HCT116 (cell line): ENCODE measurements around the gene CHST10.

Experiments
- CEBPB ChIP-seq: IDR thresholded peaks from 2 replicates; pipeline ENCODE4 v1.6.1; 2012; ENCODE audit warnings: low read depth
- CTCF ChIP-seq, 3 experiments: fragments of 200-600 bp in 1 of 3; sonication (generic) in 1 of 3; IDR thresholded peaks in 2 of 3; conservative IDR thresholded peaks in 1 of 3; 2 replicates each; pipeline ENCODE4 v1.5.1; 2012 to 2017; ENCODE audit warnings: low read depth in 2 of 3, low read length in 2 of 3, antibody characterized with exemption in 1 of 3, borderline replicate concordance in 1 of 3, control low read depth in 1 of 3, mild to moderate bottlenecking in 1 of 3, mixed read lengths in 1 of 3, mixed run types in 1 of 3, moderate library complexity in 1 of 3; ENCODE audit not compliant: insufficient read depth in 1 of 3
- EGR1 ChIP-seq: IDR thresholded peaks from 2 replicates; pipeline ENCODE4 v1.6.1; 2012; ENCODE audit warnings: low read depth
- EZH2 ChIP-seq: fragments of 200-600 bp; sonication (generic); IDR thresholded peaks from 2 replicates; pipeline ENCODE4 v1.6.1; 2017; ENCODE audit warnings: antibody characterized with exemption, mixed run types
- MAX ChIP-seq: IDR thresholded peaks from 2 replicates; pipeline ENCODE4 v1.6.1; 2012
- POLR2A ChIP-seq: IDR thresholded peaks from 2 replicates; pipeline ENCODE4 v1.7.0; 2011; ENCODE audit warnings: borderline replicate concordance; ENCODE audit not compliant: insufficient read depth, insufficient read length; ENCODE audit errors: extremely low read depth
- POLR2AphosphoS5 ChIP-seq: IDR thresholded peaks from 2 replicates; pipeline ENCODE4 v1.6.1; 2011; ENCODE audit warnings: mild to moderate bottlenecking, low read depth, low read length, moderate library complexity
- RAD21 ChIP-seq: IDR thresholded peaks from 2 replicates; pipeline ENCODE4 v1.6.1; 2012; ENCODE audit warnings: low read depth, mild to moderate bottlenecking
- REST ChIP-seq: IDR thresholded peaks from 2 replicates; pipeline ENCODE4 v1.6.1; 2012; ENCODE audit warnings: low read depth
- SIN3A ChIP-seq: IDR thresholded peaks from 2 replicates; pipeline ENCODE4 v1.6.1; 2012; ENCODE audit warnings: low read depth
- TCF7L2 ChIP-seq: IDR thresholded peaks from 2 replicates; pipeline ENCODE4 v1.7.0; 2011; ENCODE audit warnings: borderline replicate concordance, inconsistent platforms; ENCODE audit not compliant: insufficient read depth, insufficient read length; ENCODE audit errors: extremely low read depth
- YY1 ChIP-seq: IDR thresholded peaks from 2 replicates; pipeline ENCODE4 v1.6.1; 2011; ENCODE audit warnings: low read length, low read depth, moderate library complexity, mild to moderate bottlenecking; ENCODE audit not compliant: insufficient replicate concordance; ENCODE audit errors: extremely low read depth
- ZBTB33 ChIP-seq: IDR thresholded peaks from 2 replicates; pipeline ENCODE4 v1.6.1; 2011; ENCODE audit warnings: mild to moderate bottlenecking, low read length, moderate library complexity; ENCODE audit not compliant: insufficient replicate concordance; ENCODE audit errors: extremely low read depth

- TF ChIP-seq CTCF (IDR thresholded peaks at IDR 0.05 in 2 of 3, conservative IDR thresholded peaks at IDR 0.05 in 1 of 3; ENCODE audit: borderline replicate concordance in 1 of 3, insufficient read depth in 1 of 3, low read depth in 2 of 3, low read length in 2 of 3) (no peak), EZH2 (no peak), POLR2A (no peak), EGR1 (no peak), POLR2AphosphoS5 (no peak), ZBTB33 (no peak), MAX (no peak), SIN3A (no peak), TCF7L2 (no peak), YY1 (no peak), RAD21 (no peak), REST (no peak), CEBPB (no peak)
Observed at GRCh38 chr2:100413571-100413970, 3.9 kb downstream of the CHST10 start.
